DMS53 treated with DMSO at 0.1 percent for 48 hours (cell line): ENCODE measurements around the gene MPP2.
"Not testable (repeated sequence)": the region's sequence is repeated elsewhere in the genome, so short reads cannot be mapped to it uniquely, and the experiment has no call there.

Experiments
- DNase-seq: peaks from one replicate; lab custom pipeline; 2025; ENCODE audit not compliant: unreplicated experiment; lab: John Stamatoyannopoulos, UW

MPP2 gene, protein sequence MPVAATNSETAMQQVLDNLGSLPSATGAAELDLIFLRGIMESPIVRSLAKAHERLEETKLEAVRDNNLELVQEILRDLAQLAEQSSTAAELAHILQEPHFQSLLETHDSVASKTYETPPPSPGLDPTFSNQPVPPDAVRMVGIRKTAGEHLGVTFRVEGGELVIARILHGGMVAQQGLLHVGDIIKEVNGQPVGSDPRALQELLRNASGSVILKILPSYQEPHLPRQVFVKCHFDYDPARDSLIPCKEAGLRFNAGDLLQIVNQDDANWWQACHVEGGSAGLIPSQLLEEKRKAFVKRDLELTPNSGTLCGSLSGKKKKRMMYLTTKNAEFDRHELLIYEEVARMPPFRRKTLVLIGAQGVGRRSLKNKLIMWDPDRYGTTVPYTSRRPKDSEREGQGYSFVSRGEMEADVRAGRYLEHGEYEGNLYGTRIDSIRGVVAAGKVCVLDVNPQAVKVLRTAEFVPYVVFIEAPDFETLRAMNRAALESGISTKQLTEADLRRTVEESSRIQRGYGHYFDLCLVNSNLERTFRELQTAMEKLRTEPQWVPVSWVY

GRCh38 chr17:43907425-43907981 is at the start of gene MPP2:
Gene MPP2, minus strand, starts transcription at chr17:43907536. Its CDS starts 3,076 bp downstream, at chr17:43904460.
- DNase-seq, result no peak

- no peak for DNase-seq
Measured at GRCh38 chr17:43956222-43956621, 48.9 kb upstream of the MPP2 start.

DNA sequence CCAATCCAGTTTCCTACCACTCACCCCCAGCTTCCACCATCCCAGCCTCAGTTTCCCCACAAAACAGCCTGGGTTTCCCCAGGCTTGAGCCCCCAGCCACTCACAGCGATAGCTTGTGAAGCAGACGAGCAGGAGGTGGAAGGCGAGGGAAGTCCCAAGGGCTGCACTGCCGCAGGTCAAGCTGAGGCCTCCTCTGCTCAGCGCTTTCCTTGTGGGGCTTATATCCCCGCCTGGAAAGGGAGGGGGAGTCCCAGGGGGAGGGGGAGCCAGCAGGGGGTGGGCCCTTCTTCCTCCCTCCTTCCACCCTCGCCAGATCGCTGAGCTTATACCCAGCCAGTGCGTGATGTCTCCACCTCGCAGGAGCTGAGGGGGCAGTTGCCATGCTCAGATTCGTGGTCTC is 46.4 kb upstream of the MPP2 start, which contains the start of gene PYY:
Gene PYY, minus strand, starts transcription at position 195 of the 400 bp plus-strand sequence. CDS start 457 bp downstream, outside the sequence.
- DNase-seq, result no peak

GRCh38 chr17:43952724-43953666 is 45.7 kb upstream of the MPP2 start:
- DNase-seq, result no peak

DNA sequence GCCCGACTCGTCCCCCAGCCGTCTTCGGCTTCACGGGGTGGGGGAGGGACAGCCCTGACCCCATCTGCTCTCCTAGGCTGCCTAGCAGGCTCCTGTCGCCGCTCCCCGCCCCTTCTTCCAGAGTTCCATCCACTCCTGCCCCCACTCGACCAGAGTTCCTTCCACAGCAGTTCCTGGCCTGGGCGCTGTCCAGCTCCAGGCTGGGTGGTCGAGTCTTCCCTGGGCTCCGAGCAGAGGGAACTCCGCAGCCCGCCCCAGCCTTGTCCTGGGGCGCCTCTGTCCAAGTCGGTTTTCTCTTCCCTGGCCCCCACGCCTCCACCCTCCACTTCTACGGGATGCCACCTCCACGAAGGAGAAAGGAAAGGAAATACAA is 45.0 kb upstream of the MPP2 start:
- DNase-seq, result no peak

- DNase-seq, result no peak
Measured at GRCh38 chr17:43951750-43952149, 44.4 kb upstream of the MPP2 start.

DNA sequence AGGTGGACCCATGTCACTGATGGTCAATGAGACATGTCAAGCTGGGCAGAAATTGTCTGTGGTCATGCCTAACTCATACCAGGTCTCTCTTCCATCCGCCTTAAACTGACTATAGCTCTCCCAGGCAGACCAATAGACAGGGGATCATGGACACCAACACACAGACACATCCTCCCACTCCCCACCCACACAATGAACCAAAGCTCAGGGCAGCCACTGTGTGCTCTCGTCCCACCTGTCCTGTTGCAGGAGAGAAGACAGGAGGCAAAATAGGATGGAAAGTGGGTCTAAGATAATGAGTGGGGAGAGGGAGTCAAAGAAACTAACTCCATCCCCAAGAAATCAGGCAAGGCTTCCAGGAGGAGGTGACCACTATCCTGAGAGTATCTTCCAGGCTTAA is 43.2 kb upstream of the MPP2 start:
- no peak for DNase-seq

DNA sequence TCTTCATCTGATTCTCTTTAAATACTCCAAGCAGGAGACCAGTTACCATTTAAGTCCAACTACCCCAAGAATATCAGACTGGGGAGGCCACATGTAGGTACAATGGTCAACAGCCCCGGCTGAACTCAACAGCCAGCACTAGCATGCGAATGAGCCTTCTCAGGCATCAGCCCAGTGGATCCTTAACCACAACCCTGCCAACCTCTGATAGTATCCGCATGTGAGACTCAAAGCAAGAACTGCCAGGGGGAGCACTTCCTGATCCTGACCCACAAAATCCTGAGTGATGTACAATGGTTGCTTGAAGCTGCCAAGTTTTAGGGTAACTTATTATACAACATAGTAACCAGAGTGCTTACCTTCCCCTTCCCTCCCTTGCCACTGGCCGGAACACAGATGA is 42.4 kb upstream of the MPP2 start:
- DNase-seq, result no peak

DNA sequence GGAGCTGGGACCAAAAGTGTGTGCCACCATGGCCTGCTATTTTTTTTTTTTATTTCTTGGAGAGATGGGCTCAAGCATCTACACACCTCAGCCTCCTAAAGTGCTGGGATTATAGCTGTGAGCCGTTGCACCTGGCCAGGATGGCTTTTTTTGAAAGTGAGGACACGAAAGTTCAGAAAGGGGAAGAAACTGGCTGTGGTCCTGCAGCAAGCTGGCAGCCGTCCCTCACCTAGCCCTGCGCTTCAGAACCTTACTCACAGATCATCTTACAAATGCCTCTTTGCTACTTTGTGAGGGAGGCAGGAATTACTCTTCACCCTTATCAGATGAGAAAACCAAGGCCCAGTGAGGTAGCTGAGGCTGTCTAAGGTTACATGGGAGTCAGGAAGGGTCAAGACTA is 39.4 kb upstream of the MPP2 start:
- DNase-seq, result no peak

DNA sequence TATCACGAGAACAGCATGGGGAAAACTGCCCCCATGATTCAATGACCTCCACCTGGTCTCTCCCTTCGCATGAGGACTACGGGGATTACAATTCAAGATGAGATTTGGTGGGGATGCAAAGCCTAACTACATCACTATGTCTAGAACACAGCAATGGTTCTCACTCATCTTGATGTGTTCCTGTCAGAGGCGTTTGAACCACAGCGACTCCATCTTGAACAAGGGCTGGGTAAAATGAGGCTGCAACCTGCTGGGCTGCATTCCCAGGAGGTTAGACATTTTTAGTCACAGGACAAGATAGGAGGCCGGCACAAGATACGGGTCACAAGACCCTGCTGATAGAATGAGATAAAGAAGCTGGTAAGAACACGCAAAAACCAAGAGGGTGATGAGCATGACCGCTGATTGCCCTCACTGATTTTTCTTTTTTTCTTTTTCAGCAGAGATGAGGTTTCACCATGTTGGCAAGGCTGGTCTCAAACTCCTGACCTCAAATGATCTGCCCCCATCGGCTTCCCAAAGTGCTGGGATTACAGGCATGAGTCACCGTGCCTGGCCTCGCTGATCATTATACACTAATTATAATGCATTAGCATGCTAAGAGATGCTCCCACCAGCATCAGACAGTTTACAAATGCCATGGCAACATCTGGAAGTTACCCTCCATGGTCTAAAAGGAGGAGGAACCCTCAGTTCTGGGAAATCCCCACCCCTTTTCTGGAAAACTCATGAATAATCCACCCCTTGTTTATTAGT is 37.9 kb upstream of the MPP2 start:
- DNase-seq, result no peak

- DNase-seq, result no peak
Measured at GRCh38 chr17:43942051-43942685, 34.8 kb upstream of the MPP2 start, which contains the start of gene PPY. Gene PPY, minus strand, starts transcription at chr17:43942476. Its CDS starts 822 bp downstream, at chr17:43941654.

GRCh38 chr17:43940630-43941029 is 33.3 kb upstream of the MPP2 start:
- DNase-seq, result no peak

DNA sequence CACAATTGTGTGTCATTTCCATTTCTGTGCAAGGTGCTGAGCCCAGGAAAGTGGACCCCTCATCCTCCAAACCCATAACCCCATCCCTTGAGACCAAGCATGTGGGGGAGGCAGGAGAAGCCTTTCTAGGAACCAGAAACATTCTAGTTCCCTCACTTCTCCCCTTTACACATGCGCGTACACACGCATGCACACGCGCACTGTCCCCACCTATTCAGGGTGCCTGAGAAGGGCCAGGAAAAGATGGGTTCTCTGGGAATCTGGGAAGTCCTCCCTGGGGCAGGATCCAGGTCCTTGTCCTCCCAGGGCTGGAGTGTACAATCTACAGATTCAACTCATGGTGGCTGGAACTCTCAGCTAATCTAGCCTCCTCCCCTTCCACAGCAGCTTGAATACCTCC is 32.5 kb upstream of the MPP2 start:
- DNase-seq, result no peak

DNA sequence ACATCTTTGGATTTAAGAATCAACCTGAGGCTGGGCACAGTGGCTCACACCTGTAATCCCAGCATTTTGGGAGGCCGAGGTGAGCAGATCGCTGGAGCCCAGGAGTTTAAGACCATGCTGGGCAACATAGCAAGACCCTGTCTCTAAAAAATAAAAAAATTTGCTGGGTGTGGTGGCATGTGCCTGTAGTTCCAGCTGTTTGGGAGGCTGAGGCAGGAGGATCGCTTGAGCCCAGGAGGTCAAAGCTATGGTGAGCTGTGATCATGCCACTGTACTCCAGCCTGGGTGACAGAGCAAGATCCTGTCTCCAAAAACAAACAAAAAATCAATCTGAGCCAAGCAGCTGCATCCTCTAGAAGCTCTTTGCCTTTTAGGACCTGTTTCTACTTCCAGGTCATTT is 32.1 kb upstream of the MPP2 start:
- DNase-seq, result not testable (repeated sequence)

GRCh38 chr17:43938838-43939182 is 31.5 kb upstream of the MPP2 start:
- DNase-seq, result no peak

GRCh38 chr17:43936434-43936833 is 29.1 kb upstream of the MPP2 start:
- DNase-seq, result no peak

GRCh38 chr17:43935926-43936261 is 28.6 kb upstream of the MPP2 start:
- DNase-seq, result no peak

GRCh38 chr17:43935204-43935925 is 28.0 kb upstream of the MPP2 start:
- DNase-seq, result no peak

DNA sequence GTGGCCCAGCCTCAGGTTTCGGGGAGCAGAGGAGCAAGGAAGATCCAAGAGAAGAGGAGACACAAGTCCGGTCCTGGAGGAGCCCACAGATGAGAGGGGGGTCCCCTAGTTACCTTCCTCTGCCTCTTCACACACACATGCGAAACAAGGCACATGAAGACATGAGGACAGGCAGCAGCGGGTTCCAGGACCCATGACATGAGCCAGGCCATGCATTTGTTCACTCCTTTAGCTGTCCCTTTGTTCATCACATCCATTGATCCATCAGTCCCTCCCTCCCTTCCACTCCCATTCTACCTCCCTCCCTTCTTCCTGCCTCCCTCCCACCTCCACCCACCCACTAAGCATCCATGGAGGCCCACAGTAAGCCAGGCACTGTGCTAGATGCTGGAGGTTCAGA is 25.6 kb upstream of the MPP2 start:
- DNase-seq, result no peak

GRCh38 chr17:43932357-43932756 is 25.0 kb upstream of the MPP2 start:
- DNase-seq, result no peak
